K562 (cell line): ENCODE results near the gene TIFAB. TPM values are rescaled to one million over a fixed set of nuclear protein-coding genes. Genes with fewer than 3 reads are reported as not detected.
A peak's percentile ranks its signal among the peaks of the same experiment; 100 is the strongest.

Experiments
- ARID3A ChIP-seq: IDR thresholded peaks from 2 replicates; pipeline ENCODE4 v1.6.1; 2012; ENCODE audit warnings: low read depth, low read length, improper control_type of control experiment, borderline replicate concordance
- CTCFL ChIP-seq: IDR thresholded peaks from 2 replicates; pipeline ENCODE4 v1.6.1; 2011; ENCODE audit warnings: borderline replicate concordance, low read depth, mild to moderate bottlenecking, moderate library complexity, low read length; ENCODE audit not compliant: insufficient read depth, poor library complexity, severe bottlenecking
- EZH2 ChIP-seq: IDR thresholded peaks from 2 replicates; pipeline ENCODE4 v1.6.1; 2012; ENCODE audit warnings: low read depth, mild to moderate bottlenecking, inconsistent platforms, low read length, borderline replicate concordance
- FIP1L1 ChIP-seq: fragments of 200-400 bp; formaldehyde crosslinking; IDR thresholded peaks from 2 replicates; pipeline ENCODE4 v1.6.1; 2018; ENCODE audit warnings: mild to moderate bottlenecking, low read depth, low read length; ENCODE audit not compliant: poor library complexity, severe bottlenecking
- HNRNPLL ChIP-seq: fragments of 200-400 bp; formaldehyde crosslinking; IDR thresholded peaks from 2 replicates; pipeline ENCODE4 v1.6.1; 2017; ENCODE audit warnings: low read length, low read depth, mild to moderate bottlenecking; ENCODE audit not compliant: poor library complexity, severe bottlenecking
- KAT2B ChIP-seq: IDR thresholded peaks from one replicate; pipeline ENCODE4 v1.6.1; 2012; ENCODE audit warnings: low read depth, mild to moderate bottlenecking, control low read depth, inconsistent platforms, low read length, moderate library complexity
- KLF10 ChIP-seq: fragments of 250-450 bp; sonication (Bioruptor Pico); IDR thresholded peaks from 2 replicates; pipeline ENCODE4 v1.6.1; 2021; ENCODE audit warnings: matching md5 sums
- KLF13 ChIP-seq: fragments of 450-650 bp; IDR thresholded peaks from 2 replicates; pipeline ENCODE4 v1.6.1; 2016; ENCODE audit warnings: missing genetic modification characterization, low read depth, mild to moderate bottlenecking, missing compliant biosample characterization, moderate library complexity, borderline replicate concordance
- MYNN ChIP-seq, 2 experiments: sonication (generic); formaldehyde crosslinking in 1 of 2; IDR thresholded peaks; 2 replicates each; pipeline versions ENCODE4 v1.5.0 to v1.6.1; 2016 to 2020; ENCODE audit warnings: antibody characterized with exemption in 1 of 2, missing genetic modification reagents in 1 of 2
- PRMT5 ChIP-seq: sonication (generic); formaldehyde crosslinking; IDR thresholded peaks from 2 replicates; pipeline ENCODE4 v1.5.0; 2020; ENCODE audit warnings: missing genetic modification reagents
- RFX1 ChIP-seq: fragments of 450-650 bp; IDR thresholded peaks from 2 replicates; pipeline ENCODE4 v1.6.1; 2016; ENCODE audit warnings: mild to moderate bottlenecking, moderate library complexity
- SOX6 ChIP-seq: fragments of 450-650 bp; IDR thresholded peaks from 2 replicates; pipeline ENCODE4 v1.6.1; 2014; ENCODE audit warnings: mild to moderate bottlenecking
- SRSF7 ChIP-seq: fragments of 200-400 bp; formaldehyde crosslinking; optimal IDR thresholded peaks from 2 replicates; pipeline ENCODE3; 2017; ENCODE audit warnings: mild to moderate bottlenecking, low read depth, low read length
- THAP7 ChIP-seq: fragments of 250-450 bp; sonication (Bioruptor Pico); IDR thresholded peaks from 2 replicates; pipeline ENCODE4 v1.5.0; 2021
- ZC3H8 ChIP-seq: fragments of 450-650 bp; IDR thresholded peaks from 2 replicates; pipeline ENCODE4 v1.6.1; 2017
- ZNF707 ChIP-seq: fragments of 250-450 bp; sonication (Bioruptor Pico); conservative IDR thresholded peaks from 2 replicates; pipeline ENCODE4 v1.8.0; 2022; ENCODE audit warnings: inconsistent platforms, mild to moderate bottlenecking, moderate library complexity
- polyA plus RNA-seq, 8 experiments: library from polyadenylated mRNA; depleted of rRNA in 4 of 8; stranded (reverse) in 5 of 8; unstranded in 3 of 8; fragments of >200 nt; fragmentation: Nextera tagmentation in 2 of 8; fragmentation: Illumina TruSeq in 1 of 8; extraction: Ambion mirVana in 2 of 8; extraction: Trizol in 1 of 8; gene quantifications; 2 replicates each; pipeline versions ENCODE4 v1.2.1 to v1.2.3, GENCODE V29; 2011 to 2014; ENCODE audit warnings: inconsistent platforms in 1 of 8, missing spikeins in 1 of 8
- total RNA-seq, 7 experiments: library from RNA; depleted of rRNA in 6 of 7; stranded (reverse); fragments of >200 nt in 6 of 7; fragmentation: Illumina TruSeq in 2 of 7; extraction: Trizol in 2 of 7; gene quantifications; 2 replicates each; pipeline versions ENCODE4 v1.2.1 to v1.2.3, GENCODE V29; 2011 to 2021; ENCODE audit warnings: low replicate concordance in 1 of 7
- TF ChIP-seq, protein P1 (sequence below): fragments of 200-800 bp; sonication (Bioruptor generic); IDR thresholded peaks from 2 replicates; pipeline ENCODE4 v1.6.1; 2016; ENCODE audit warnings: missing genetic modification characterization, missing compliant biosample characterization

The TIFAB gene
- total and polyA plus RNA-seq, 9 of the 15 experiments (the other 6 are each of a cell fraction or from before 2014, with no cell fraction given) = not detected

DNA sequence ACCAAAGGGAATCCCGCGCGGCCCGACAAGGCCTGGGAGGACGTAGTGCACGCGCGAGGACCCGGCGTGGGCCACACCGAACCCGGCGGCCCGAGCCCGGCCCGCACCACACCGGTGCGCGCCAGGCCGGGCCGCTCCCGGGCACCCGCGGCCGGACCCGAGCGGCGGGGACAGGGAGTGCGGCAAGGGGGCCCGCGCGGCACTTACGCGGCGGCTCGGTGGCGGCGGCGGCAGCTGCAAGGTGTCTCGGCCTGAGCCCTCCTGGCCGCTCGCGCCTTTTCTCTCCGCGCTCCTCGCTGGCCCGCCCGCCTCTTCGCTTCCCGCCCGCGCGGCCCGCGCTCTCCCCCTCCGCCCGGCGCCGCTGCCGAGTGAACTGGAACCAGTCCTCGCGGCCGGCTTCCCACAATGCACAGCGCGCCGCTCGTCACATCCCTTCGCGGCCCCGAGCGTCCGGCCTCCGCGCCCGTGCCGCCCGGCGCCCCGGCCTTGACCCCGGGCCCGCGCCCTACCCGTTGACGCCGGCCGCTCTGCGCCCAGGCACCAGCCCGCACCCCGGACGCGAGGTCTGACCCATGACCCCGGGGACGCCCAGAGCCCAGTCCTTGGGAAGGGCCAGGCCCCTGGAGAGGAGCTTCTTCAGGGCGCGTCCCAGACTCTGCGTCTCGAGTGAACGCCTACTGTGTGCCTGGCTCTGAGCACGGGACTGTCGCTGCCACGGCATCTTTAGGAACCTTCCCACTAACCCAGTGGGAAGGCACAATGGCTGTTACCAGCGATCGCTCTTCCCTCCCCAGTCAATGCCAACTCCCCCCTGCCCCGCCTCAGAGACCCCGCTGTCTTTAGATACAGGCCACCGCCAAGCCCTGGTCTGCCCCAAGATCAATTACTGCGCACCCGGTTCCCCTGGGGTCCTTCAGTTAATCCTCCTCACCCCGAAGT lies 53.0 kb downstream of the TIFAB start, which contains the start of gene MACROH2A1 (continued):
- TF ChIP-seq, protein P1, sequence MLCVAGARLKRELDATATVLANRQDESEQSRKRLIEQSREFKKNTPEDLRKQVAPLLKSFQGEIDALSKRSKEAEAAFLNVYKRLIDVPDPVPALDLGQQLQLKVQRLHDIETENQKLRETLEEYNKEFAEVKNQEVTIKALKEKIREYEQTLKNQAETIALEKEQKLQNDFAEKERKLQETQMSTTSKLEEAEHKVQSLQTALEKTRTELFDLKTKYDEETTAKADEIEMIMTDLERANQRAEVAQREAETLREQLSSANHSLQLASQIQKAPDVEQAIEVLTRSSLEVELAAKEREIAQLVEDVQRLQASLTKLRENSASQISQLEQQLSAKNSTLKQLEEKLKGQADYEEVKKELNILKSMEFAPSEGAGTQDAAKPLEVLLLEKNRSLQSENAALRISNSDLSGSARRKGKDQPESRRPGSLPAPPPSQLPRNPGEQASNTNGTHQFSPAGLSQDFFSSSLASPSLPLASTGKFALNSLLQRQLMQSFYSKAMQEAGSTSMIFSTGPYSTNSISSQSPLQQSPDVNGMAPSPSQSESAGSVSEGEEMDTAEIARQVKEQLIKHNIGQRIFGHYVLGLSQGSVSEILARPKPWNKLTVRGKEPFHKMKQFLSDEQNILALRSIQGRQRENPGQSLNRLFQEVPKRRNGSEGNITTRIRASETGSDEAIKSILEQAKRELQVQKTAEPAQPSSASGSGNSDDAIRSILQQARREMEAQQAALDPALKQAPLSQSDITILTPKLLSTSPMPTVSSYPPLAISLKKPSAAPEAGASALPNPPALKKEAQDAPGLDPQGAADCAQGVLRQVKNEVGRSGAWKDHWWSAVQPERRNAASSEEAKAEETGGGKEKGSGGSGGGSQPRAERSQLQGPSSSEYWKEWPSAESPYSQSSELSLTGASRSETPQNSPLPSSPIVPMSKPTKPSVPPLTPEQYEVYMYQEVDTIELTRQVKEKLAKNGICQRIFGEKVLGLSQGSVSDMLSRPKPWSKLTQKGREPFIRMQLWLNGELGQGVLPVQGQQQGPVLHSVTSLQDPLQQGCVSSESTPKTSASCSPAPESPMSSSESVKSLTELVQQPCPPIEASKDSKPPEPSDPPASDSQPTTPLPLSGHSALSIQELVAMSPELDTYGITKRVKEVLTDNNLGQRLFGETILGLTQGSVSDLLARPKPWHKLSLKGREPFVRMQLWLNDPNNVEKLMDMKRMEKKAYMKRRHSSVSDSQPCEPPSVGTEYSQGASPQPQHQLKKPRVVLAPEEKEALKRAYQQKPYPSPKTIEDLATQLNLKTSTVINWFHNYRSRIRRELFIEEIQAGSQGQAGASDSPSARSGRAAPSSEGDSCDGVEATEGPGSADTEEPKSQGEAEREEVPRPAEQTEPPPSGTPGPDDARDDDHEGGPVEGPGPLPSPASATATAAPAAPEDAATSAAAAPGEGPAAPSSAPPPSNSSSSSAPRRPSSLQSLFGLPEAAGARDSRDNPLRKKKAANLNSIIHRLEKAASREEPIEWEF (CRISPR knock-in tag) = no peak
- no peak for TF ChIP-seq CTCFL
- TF ChIP-seq MYNN (IDR thresholded peaks at IDR 0.05) = no peak
- TF ChIP-seq MYNN (CRISPR knock-in tag; IDR thresholded peaks at IDR 0.05) = no peak
- TF ChIP-seq SRSF7 = no peak
- no peak for TF ChIP-seq HNRNPLL
- TF ChIP-seq SOX6 = peak; percentile 65
- TF ChIP-seq EZH2 = no peak
- TF ChIP-seq KLF10 (CRISPR knock-in tag) = no peak
- no peak for TF ChIP-seq ZC3H8
- TF ChIP-seq ARID3A = no peak
- no peak for TF ChIP-seq FIP1L1
- TF ChIP-seq THAP7 (CRISPR knock-in tag) = no peak
- TF ChIP-seq KAT2B = no peak
- no peak for TF ChIP-seq PRMT5 (CRISPR knock-in tag)
- TF ChIP-seq RFX1 = no peak
- no peak for TF ChIP-seq ZNF707
- peak; percentile 49; the same call in 1 of the 2 replicates for TF ChIP-seq KLF13 (tag)
